Keratinocyte (primary cell): ENCODE data around the gene MPZL1.

Experiments used
- EZH2 ChIP-seq: IDR thresholded peaks from one replicate; pipeline ENCODE4 v1.6.1; 2012; ENCODE audit warnings: inconsistent platforms, mild to moderate bottlenecking, low read length, moderate library complexity
- TF ChIP-seq, protein P1 (sequence below), 3 experiments: IDR thresholded peaks in 1 of 3; conservative IDR thresholded peaks in 1 of 3; optimal IDR thresholded peaks in 1 of 3; 2 replicates in 2 of 3; 3 replicates in 1 of 3; pipeline versions ENCODE3 to v1.5.1; 2011; ENCODE audit warnings: low read length in 3 of 3, mild to moderate bottlenecking in 3 of 3, moderate library complexity in 2 of 3, control low read depth in 1 of 3, inconsistent platforms in 1 of 3; ENCODE audit not compliant: insufficient read depth in 2 of 3; ENCODE audit errors: extremely low read depth in 1 of 3

DNA sequence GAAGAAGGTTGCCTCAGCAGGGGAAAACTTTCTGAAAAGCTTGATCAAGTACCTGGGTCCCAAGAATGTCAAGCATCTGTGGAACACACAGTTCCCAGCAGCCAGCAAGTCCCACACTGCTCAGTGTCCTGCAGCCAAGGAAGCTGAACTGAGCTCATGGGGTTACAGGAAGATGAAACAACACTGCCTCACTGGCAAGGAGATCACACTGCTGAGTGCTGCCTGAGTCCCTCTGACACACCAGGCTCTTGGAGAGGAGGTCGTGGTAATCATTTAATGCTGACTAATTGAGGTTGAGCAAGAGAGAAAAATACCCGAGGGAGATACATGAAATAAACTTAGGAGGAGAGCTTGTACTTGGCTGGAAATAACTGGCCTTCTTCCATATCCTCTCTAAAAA is 75.2 kb downstream of the MPZL1 start:
- no peak for TF ChIP-seq EZH2
- TF ChIP-seq, protein P1, sequence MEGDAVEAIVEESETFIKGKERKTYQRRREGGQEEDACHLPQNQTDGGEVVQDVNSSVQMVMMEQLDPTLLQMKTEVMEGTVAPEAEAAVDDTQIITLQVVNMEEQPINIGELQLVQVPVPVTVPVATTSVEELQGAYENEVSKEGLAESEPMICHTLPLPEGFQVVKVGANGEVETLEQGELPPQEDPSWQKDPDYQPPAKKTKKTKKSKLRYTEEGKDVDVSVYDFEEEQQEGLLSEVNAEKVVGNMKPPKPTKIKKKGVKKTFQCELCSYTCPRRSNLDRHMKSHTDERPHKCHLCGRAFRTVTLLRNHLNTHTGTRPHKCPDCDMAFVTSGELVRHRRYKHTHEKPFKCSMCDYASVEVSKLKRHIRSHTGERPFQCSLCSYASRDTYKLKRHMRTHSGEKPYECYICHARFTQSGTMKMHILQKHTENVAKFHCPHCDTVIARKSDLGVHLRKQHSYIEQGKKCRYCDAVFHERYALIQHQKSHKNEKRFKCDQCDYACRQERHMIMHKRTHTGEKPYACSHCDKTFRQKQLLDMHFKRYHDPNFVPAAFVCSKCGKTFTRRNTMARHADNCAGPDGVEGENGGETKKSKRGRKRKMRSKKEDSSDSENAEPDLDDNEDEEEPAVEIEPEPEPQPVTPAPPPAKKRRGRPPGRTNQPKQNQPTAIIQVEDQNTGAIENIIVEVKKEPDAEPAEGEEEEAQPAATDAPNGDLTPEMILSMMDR (optimal IDR thresholded peaks at IDR 0.05 in 1 of 3, IDR thresholded peaks at IDR 0.05 in 1 of 3, conservative IDR thresholded peaks at IDR 0.05 in 1 of 3; ENCODE audit: extremely low read depth in 1 of 3, insufficient read depth in 2 of 3, low read length in 3 of 3), result peak in 2 of 3 experiments; percentile 27 to 55
